ENCODE measurements around the gene IL27RA.

DNA sequence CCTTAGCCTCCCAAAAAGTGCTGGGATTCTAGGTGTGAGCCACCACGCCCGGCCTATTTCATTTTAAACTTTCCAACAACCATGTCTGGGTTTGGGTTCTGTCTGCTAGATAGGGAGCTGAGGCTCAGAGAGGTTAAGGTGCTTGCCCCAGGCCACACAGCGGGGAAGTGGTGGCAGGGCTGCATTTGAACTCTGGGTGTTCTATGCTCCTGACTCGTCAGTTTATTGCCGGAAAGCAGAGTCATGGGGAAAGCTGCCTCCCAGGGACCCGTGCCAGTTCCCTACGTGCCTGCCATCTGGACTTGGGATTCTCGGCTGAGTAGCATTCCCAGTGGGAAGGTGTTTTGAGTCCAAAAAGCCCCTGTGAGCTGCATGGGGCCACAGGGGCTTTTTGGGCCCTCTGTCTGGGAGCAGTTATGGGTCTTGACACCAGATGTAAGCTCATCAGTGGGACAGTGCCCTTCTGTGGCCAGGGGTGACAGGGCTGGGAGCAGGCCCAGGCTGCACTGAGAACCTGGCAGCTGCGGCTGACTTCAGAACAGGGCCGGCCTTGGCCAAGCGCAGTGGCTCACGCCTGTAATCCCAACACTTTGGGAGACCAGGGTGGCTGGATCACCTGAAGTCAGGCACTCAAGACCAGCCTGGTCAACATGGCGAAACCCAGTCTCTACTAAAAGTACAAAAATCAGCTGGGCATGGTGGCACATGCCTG lies 36.4 kb upstream of the IL27RA start:
- TF ChIP-seq, protein P1, sequence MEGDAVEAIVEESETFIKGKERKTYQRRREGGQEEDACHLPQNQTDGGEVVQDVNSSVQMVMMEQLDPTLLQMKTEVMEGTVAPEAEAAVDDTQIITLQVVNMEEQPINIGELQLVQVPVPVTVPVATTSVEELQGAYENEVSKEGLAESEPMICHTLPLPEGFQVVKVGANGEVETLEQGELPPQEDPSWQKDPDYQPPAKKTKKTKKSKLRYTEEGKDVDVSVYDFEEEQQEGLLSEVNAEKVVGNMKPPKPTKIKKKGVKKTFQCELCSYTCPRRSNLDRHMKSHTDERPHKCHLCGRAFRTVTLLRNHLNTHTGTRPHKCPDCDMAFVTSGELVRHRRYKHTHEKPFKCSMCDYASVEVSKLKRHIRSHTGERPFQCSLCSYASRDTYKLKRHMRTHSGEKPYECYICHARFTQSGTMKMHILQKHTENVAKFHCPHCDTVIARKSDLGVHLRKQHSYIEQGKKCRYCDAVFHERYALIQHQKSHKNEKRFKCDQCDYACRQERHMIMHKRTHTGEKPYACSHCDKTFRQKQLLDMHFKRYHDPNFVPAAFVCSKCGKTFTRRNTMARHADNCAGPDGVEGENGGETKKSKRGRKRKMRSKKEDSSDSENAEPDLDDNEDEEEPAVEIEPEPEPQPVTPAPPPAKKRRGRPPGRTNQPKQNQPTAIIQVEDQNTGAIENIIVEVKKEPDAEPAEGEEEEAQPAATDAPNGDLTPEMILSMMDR (IDR thresholded peaks at IDR 0.05; ENCODE audit: low read depth, low read length), result no peak
- TF ChIP-seq EZH2phosphoT487 (IDR thresholded peaks at IDR 0.05; ENCODE audit: low read depth), result no peak

Data from OCI-LY3 (cell line).